IMR-90 (cell line): ENCODE results near the gene RHOB. TPM values are rescaled to one million over a fixed set of nuclear protein-coding genes. Genes with fewer than 3 reads are reported as not detected.

Experiments
- ATAC-seq: fragments of 200-7000 bp; cut with Tn5 transposase; 2 replicates; pipeline ENCODE4 v1.9.1; 2020; ENCODE audit warnings: low read depth, mild to moderate bottlenecking, moderate library complexity
- BruUV-seq: library from RNA; stranded (reverse); fragments of 400-500 nt; replicated peaks from 2 replicates; lab custom pipeline; 2021; lab: Mats Ljungman, UMichigan
- CTCF ChIA-PET: fragments of 300-600 bp; formaldehyde crosslinking; extraction: SDS; loops from one replicate; lab custom pipeline; 2021; ENCODE audit warnings: antibody characterized with exemption; lab: Yijun Ruan, JAX
- POLR2A ChIA-PET: fragments of 300-600 bp; sonication (Branson Sonifier 250); formaldehyde crosslinking; loops from one replicate; lab custom pipeline; 2022; ENCODE audit warnings: antibody characterized with exemption; ENCODE audit not compliant: unreplicated experiment; lab: Charles Lee
- DNase-seq: peaks from one replicate; pipeline ENCODE4 v3.0.0; 2013
- H2AFZ ChIP-seq: replicated peaks from 2 replicates; pipeline ENCODE3; 2013; ENCODE audit warnings: low read length, mild to moderate bottlenecking; ENCODE audit not compliant: poor library complexity
- H2AK5ac ChIP-seq: 2 replicates; pipeline ENCODE4 v1.6.1; 2013; ENCODE audit warnings: low read depth, low read length, inconsistent platforms
- H2AK9ac ChIP-seq: replicated peaks from 2 replicates; pipeline ENCODE3; 2013; ENCODE audit warnings: mild to moderate bottlenecking, low read depth, low read length, moderate library complexity; ENCODE audit not compliant: poor library complexity
- H2BK120ac ChIP-seq: 2 replicates; pipeline ENCODE4 v1.6.1; 2013; ENCODE audit warnings: low read depth, low read length, inconsistent platforms
- H2BK15ac ChIP-seq: 3 replicates; pipeline ENCODE4 v1.6.1; 2013; ENCODE audit warnings: low read depth, low read length, inconsistent platforms
- H2BK20ac ChIP-seq: 2 replicates; pipeline ENCODE4 v1.6.1; 2013; ENCODE audit warnings: low read depth, mild to moderate bottlenecking, inconsistent platforms, low read length, moderate library complexity
- H2BK5ac ChIP-seq: 2 replicates; pipeline ENCODE4 v1.6.1; 2013; ENCODE audit warnings: mild to moderate bottlenecking, low read depth, low read length, inconsistent platforms; ENCODE audit not compliant: poor library complexity, severe bottlenecking
- H3K14ac ChIP-seq: replicated peaks from 2 replicates; pipeline ENCODE4 v1.6.1; 2013; ENCODE audit warnings: low read depth, low read length, inconsistent platforms
- H3K18ac ChIP-seq: 2 replicates; pipeline ENCODE4 v1.6.1; 2013; ENCODE audit warnings: low read depth, low read length, control low read depth
- H3K23ac ChIP-seq: 2 replicates; pipeline ENCODE4 v1.6.1; 2013; ENCODE audit warnings: low read depth, low read length, inconsistent platforms
- H3K27ac ChIP-seq: 2 replicates; pipeline ENCODE4 v1.5.1; 2013; ENCODE audit warnings: mild to moderate bottlenecking, control low read depth, low read length; ENCODE audit not compliant: insufficient read depth
- H3K27me3 ChIP-seq: 2 replicates; pipeline ENCODE4 v1.6.1; 2013; ENCODE audit warnings: low read length; ENCODE audit not compliant: control insufficient read depth, insufficient read depth
- H3K36me3 ChIP-seq: 2 replicates; pipeline ENCODE4 v1.6.1; 2013; ENCODE audit warnings: low read length, mixed read lengths; ENCODE audit not compliant: control insufficient read depth, insufficient read depth
- H3K4ac ChIP-seq: 2 replicates; pipeline ENCODE4 v1.6.1; 2013; ENCODE audit warnings: low read depth, low read length, inconsistent platforms
- H3K4me1 ChIP-seq: 2 replicates; pipeline ENCODE4 v1.6.1; 2013; ENCODE audit warnings: low read length, mixed read lengths; ENCODE audit not compliant: control insufficient read depth, insufficient read depth
- H3K4me2 ChIP-seq: 2 replicates; pipeline ENCODE4 v1.6.1; 2013; ENCODE audit warnings: low read depth, mild to moderate bottlenecking, control low read depth, low read length, moderate library complexity
- H3K4me3 ChIP-seq: 2 replicates; pipeline ENCODE4 v1.5.1; 2013; ENCODE audit warnings: low read depth, mild to moderate bottlenecking, control low read depth, low read length, moderate library complexity; ENCODE audit not compliant: insufficient read depth
- H3K56ac ChIP-seq: 2 replicates; pipeline ENCODE4 v1.6.1; 2013; ENCODE audit warnings: low read length, inconsistent platforms; ENCODE audit not compliant: insufficient read depth; ENCODE audit errors: extremely low read depth
- H3K79me1 ChIP-seq, 2 experiments: 2 replicates each; pipeline ENCODE4 v1.6.1; 2013; ENCODE audit warnings: low read length in 2 of 2, inconsistent platforms in 1 of 2, low read depth in 1 of 2
- H3K9ac ChIP-seq: 2 replicates; pipeline ENCODE4 v1.6.1; 2013; ENCODE audit warnings: low read depth, low read length, control low read depth
- H3K9me1 ChIP-seq: 2 replicates; pipeline ENCODE4 v1.6.1; 2013; ENCODE audit warnings: low read length, inconsistent platforms; ENCODE audit not compliant: insufficient read depth
- H3K9me3 ChIP-seq: 2 replicates; pipeline ENCODE4 v1.6.1; 2013; ENCODE audit warnings: low read length; ENCODE audit not compliant: control insufficient read depth, insufficient read depth
- H4K20me1 ChIP-seq: 2 replicates; pipeline ENCODE4 v1.6.1; 2013; ENCODE audit warnings: low read length, inconsistent platforms; ENCODE audit not compliant: insufficient read depth
- H4K5ac ChIP-seq: 2 replicates; pipeline ENCODE4 v1.6.1; 2013; ENCODE audit warnings: mild to moderate bottlenecking, low read depth, low read length, control low read depth
- H4K8ac ChIP-seq, 2 experiments: 2 replicates each; pipeline ENCODE4 v1.6.1; 2013; ENCODE audit warnings: low read depth in 2 of 2, low read length in 2 of 2, control low read depth in 1 of 2, inconsistent platforms in 1 of 2
- H4K91ac ChIP-seq: 2 replicates; pipeline ENCODE4 v1.6.1; 2013; ENCODE audit warnings: low read depth, low read length, inconsistent platforms; ENCODE audit not compliant: insufficient read depth
- BHLHE40 ChIP-seq: fragments of 150-350 bp; IDR thresholded peaks from 2 replicates; pipeline ENCODE4 v1.6.1; 2016; ENCODE audit warnings: mild to moderate bottlenecking, low read depth, low read length
- CEBPB ChIP-seq: IDR thresholded peaks from 2 replicates; pipeline ENCODE4 v1.6.1; 2012; ENCODE audit warnings: low read depth, low read length, improper control_type of control experiment
- CHD1 ChIP-seq: IDR thresholded peaks from 2 replicates; pipeline ENCODE4 v1.6.1; 2012; ENCODE audit warnings: low read depth, low read length, improper control_type of control experiment
- FOS ChIP-seq: fragments of 150-350 bp; IDR thresholded peaks from 2 replicates; pipeline ENCODE4 v1.6.1; 2016; ENCODE audit warnings: low read depth, low read length
- MAFK ChIP-seq: IDR thresholded peaks from 2 replicates; pipeline ENCODE4 v1.6.1; 2012; ENCODE audit warnings: low read depth, low read length, improper control_type of control experiment
- MAZ ChIP-seq: IDR thresholded peaks from 2 replicates; pipeline ENCODE4 v1.6.1; 2012; ENCODE audit warnings: low read depth, mild to moderate bottlenecking, low read length, improper control_type of control experiment, moderate library complexity, borderline replicate concordance
- MXI1 ChIP-seq: IDR thresholded peaks from 2 replicates; pipeline ENCODE4 v1.6.1; 2012; ENCODE audit warnings: low read depth, mild to moderate bottlenecking, low read length, moderate library complexity, borderline replicate concordance
- NFE2L2 ChIP-seq: fragments of 150-350 bp; IDR thresholded peaks from 2 replicates; pipeline ENCODE4 v1.6.1; 2016; ENCODE audit warnings: low read depth, mild to moderate bottlenecking, low read length
- POLR2A ChIP-seq: IDR thresholded peaks from 2 replicates; pipeline ENCODE4 v1.6.1; 2012; ENCODE audit warnings: mild to moderate bottlenecking, low read depth, low read length
- RAD21 ChIP-seq: IDR thresholded peaks from 2 replicates; pipeline ENCODE4 v1.6.1; 2012; ENCODE audit warnings: low read length, improper control_type of control experiment
- RCOR1 ChIP-seq: IDR thresholded peaks from 2 replicates; pipeline ENCODE4 v1.6.1; 2012; ENCODE audit warnings: mild to moderate bottlenecking, low read length, improper control_type of control experiment; ENCODE audit not compliant: insufficient replicate concordance
- RFX5 ChIP-seq: IDR thresholded peaks from 2 replicates; pipeline ENCODE4 v1.8.0; 2012; ENCODE audit warnings: low read depth, mild to moderate bottlenecking, low read length, moderate library complexity
- SMC3 ChIP-seq: fragments of 150-350 bp; IDR thresholded peaks from 2 replicates; pipeline ENCODE4 v1.6.1; 2016; ENCODE audit warnings: low read depth, mild to moderate bottlenecking, antibody characterized with exemption, low read length, moderate library complexity
- WGBS, 2 experiments: methylation state at CpG; one replicate each; pipeline versions ENCODE4 v1.1.5 to v1.1.7; 2013; ENCODE audit warnings: missing lambda C conversion rate in 2 of 2; ENCODE audit not compliant: insufficient read length in 1 of 2; ENCODE audit errors: extremely low coverage in 2 of 2; 5-methylcytosine and 5-hydroxymethylcytosine counted together
- dilution Hi-C: fragments of 300-500 bp; cut with HindIII; formaldehyde crosslinking; loops from one replicate; pipeline ENCODE4 v1.14.3; 2018; ENCODE audit warnings: low sequenced_read_pairs; ENCODE audit not compliant: unreplicated experiment
- in situ Hi-C: fragments of 300-500 bp; cut with MboI; formaldehyde crosslinking; loops from 3 replicates; pipeline ENCODE4 v1.14.3; 2019; ENCODE audit warnings: low sequenced_read_pairs, inconsistent platforms, mixed read lengths
- intact Hi-C: fragments of 100-400 bp; cut with micrococcal nuclease; formaldehyde crosslinking; loops from 2 replicates; pipeline ENCODE4 v1.10.0; 2022
- polyA plus RNA-seq, 3 experiments: library from polyadenylated mRNA; depleted of rRNA; stranded (reverse); fragments of >200 nt; gene quantifications; 2 replicates each; pipeline ENCODE4 v1.2.3, GENCODE V29; 2012; ENCODE audit warnings: low replicate concordance in 1 of 3
- total RNA-seq: library from RNA; depleted of rRNA; stranded (reverse); fragments of >200 nt; gene quantifications from 2 replicates; pipeline ENCODE4 v1.2.3, GENCODE V29; 2012
- TF ChIP-seq, protein P1 (sequence below): fragments of 150-350 bp; IDR thresholded peaks from 2 replicates; pipeline ENCODE4 v1.6.1; 2016; ENCODE audit warnings: low read depth, mild to moderate bottlenecking, low read length, moderate library complexity, borderline replicate concordance
- TF ChIP-seq, protein P2 (sequence below): conservative IDR thresholded peaks from 2 replicates; pipeline ENCODE4 v1.5.1; 2012; ENCODE audit warnings: mild to moderate bottlenecking, low read depth, low read length, improper control_type of control experiment

RHOB gene
- total and polyA plus RNA-seq, 2 of the 4 experiments (the other 2 are of a cell fraction): 112 to 149 TPM

DNA sequence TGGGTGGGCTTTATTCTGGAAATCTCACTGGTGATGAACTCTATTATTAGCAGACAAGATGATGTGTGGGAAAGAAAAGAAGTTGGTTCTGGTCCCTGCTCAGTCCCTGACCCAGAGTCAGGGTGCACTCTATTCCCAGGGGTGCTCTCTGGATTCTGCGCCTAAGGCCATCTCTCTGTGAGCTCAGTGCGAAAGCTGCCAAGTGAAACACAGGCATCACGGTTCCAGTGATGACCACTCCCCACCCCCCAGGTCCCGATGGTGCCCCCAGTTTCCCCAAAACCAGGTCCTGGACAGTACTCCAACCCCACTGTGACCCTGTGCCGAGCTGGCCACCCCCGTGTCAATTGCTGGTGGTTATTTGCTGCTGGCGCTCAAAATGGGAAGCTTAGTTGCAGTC is 30.1 kb downstream of the RHOB start:
- H4K8ac ChIP-seq: no peak overlapping the region
- no TSS peak for BruUV-seq
- H2AK5ac ChIP-seq: no peak overlapping the region
- no peak overlapping the region for H3K4me2 ChIP-seq
- POLR2A ChIA-PET: no interaction called here
- no peaks in the 10 kb centered on the region for H3K36me3 ChIP-seq
- dilution Hi-C loops (no loop called here), intact Hi-C loops (no loop called here), in situ Hi-C loops (no loop called here)
- no peak overlapping the region for H3K27ac ChIP-seq
- H2AFZ ChIP-seq: no peak overlapping the region
- no peak overlapping the region for H3K14ac ChIP-seq
- no peak overlapping the region for H3K9ac ChIP-seq
- peaks cover 8% of the 10 kb centered on the region for H3K27me3 ChIP-seq
- H4K91ac ChIP-seq: no peak overlapping the region
- H3K18ac ChIP-seq: no peak overlapping the region
- no CpG with 5 or more reads among the region's 7 CpGs for WGBS, 2 experiments
- no peak overlapping the region for H3K4ac ChIP-seq
- no peak overlapping the region for H4K5ac ChIP-seq
- H3K4me3 ChIP-seq: no peak overlapping the region
- CTCF ChIA-PET: no interaction called here
- H2AK9ac ChIP-seq: peak overlapping the region; percentile 11
- no peaks in the 10 kb centered on the region for H3K4me1 ChIP-seq
- H2BK120ac ChIP-seq: no peak overlapping the region
- no peak overlapping the region for H3K56ac ChIP-seq
- H2BK5ac ChIP-seq: no peak overlapping the region
- TF ChIP-seq MAZ (no peak), FOS (no peak), RFX5 (no peak), SMC3 (no peak), RAD21 (no peak), CHD1 (no peak), CEBPB (no peak), NFE2L2 (no peak), POLR2A (no peak), MXI1 (no peak), MAFK (no peak), BHLHE40 (no peak), RCOR1 (no peak)
- TF ChIP-seq, protein P1, sequence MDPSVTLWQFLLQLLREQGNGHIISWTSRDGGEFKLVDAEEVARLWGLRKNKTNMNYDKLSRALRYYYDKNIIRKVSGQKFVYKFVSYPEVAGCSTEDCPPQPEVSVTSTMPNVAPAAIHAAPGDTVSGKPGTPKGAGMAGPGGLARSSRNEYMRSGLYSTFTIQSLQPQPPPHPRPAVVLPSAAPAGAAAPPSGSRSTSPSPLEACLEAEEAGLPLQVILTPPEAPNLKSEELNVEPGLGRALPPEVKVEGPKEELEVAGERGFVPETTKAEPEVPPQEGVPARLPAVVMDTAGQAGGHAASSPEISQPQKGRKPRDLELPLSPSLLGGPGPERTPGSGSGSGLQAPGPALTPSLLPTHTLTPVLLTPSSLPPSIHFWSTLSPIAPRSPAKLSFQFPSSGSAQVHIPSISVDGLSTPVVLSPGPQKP: no peak
- TF ChIP-seq, protein P2, sequence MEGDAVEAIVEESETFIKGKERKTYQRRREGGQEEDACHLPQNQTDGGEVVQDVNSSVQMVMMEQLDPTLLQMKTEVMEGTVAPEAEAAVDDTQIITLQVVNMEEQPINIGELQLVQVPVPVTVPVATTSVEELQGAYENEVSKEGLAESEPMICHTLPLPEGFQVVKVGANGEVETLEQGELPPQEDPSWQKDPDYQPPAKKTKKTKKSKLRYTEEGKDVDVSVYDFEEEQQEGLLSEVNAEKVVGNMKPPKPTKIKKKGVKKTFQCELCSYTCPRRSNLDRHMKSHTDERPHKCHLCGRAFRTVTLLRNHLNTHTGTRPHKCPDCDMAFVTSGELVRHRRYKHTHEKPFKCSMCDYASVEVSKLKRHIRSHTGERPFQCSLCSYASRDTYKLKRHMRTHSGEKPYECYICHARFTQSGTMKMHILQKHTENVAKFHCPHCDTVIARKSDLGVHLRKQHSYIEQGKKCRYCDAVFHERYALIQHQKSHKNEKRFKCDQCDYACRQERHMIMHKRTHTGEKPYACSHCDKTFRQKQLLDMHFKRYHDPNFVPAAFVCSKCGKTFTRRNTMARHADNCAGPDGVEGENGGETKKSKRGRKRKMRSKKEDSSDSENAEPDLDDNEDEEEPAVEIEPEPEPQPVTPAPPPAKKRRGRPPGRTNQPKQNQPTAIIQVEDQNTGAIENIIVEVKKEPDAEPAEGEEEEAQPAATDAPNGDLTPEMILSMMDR: no peak
- ATAC-seq: no peak
- no peak overlapping the region for H3K23ac ChIP-seq
- no peak for DNase-seq
- no peaks in the 10 kb centered on the region for H3K79me1 ChIP-seq
- H3K9me3 ChIP-seq: no peaks in the 10 kb centered on the region
- H2BK15ac ChIP-seq: no peak overlapping the region
- no peak overlapping the region for H2BK20ac ChIP-seq
- no peaks in the 10 kb centered on the region for H4K20me1 ChIP-seq
- no peaks in the 10 kb centered on the region; the same call in 1 of the 2 replicates for H3K9me1 ChIP-seq
